Endothelial cell of umbilical vein (primary cell): Measurements from ENCODE around the gene C16orf78. TPM values are rescaled to one million over a fixed set of nuclear protein-coding genes. Genes with fewer than 3 reads are reported as not detected.

Experiments
- BruUV-seq: library from RNA; stranded (reverse); fragments of 400-500 nt; replicated peaks from 2 replicates; lab custom pipeline; 2021; lab: Mats Ljungman, UMichigan
- CTCF ChIA-PET: fragments of 300-600, 350-600 bp; sonication (Branson Sonifier 250); formaldehyde crosslinking; loops from one replicate; lab custom pipeline; 2021; ENCODE audit warnings: antibody characterized with exemption, inconsistent platforms; lab: Charles Lee
- POLR2A ChIA-PET: fragments of 300-600, 350-600 bp; sonication (Branson Sonifier 250); formaldehyde crosslinking; loops from one replicate; lab custom pipeline; 2021; ENCODE audit warnings: antibody characterized with exemption, inconsistent platforms; lab: Charles Lee
- DNase-seq: peaks from one replicate; pipeline ENCODE4 v3.0.0-alpha.2; 2011; ENCODE audit warnings: low read depth, low spot score
- FAIRE-seq: peaks from 2 replicates; lab custom pipeline; 2011; peaks lifted over from hg19 to GRCh38; lab: Jason Lieb, UNC
- H2AFZ ChIP-seq: 2 replicates; pipeline ENCODE4 v1.6.0; 2012; ENCODE audit warnings: low read depth, low read length, control low read depth, inconsistent platforms
- H3K27ac ChIP-seq: 2 replicates; pipeline ENCODE4 v1.5.1; 2011; ENCODE audit warnings: low read depth, mild to moderate bottlenecking, control low read depth, low read length, moderate library complexity; ENCODE audit not compliant: insufficient read depth
- H3K27me3 ChIP-seq, 2 experiments: 2 replicates each; pipeline versions ENCODE4 v1.6.0 to v1.6.1; 2011; ENCODE audit warnings: low read length in 2 of 2, mixed read lengths in 1 of 2; ENCODE audit not compliant: control insufficient read depth in 2 of 2, insufficient read depth in 2 of 2
- H3K36me3 ChIP-seq, 2 experiments: 2 replicates in 1 of 2; 3 replicates in 1 of 2; pipeline ENCODE4 v1.5.1; 2011; ENCODE audit warnings: low read length in 2 of 2, mild to moderate bottlenecking in 1 of 2, moderate library complexity in 1 of 2; ENCODE audit not compliant: control insufficient read depth in 2 of 2, insufficient read depth in 2 of 2; ENCODE audit errors: extremely low read depth in 1 of 2
- H3K4me1 ChIP-seq: 3 replicates; pipeline ENCODE4 v1.5.1; 2011; ENCODE audit warnings: mild to moderate bottlenecking, low read length; ENCODE audit not compliant: control insufficient read depth, insufficient read depth; ENCODE audit errors: extremely low read depth
- H3K4me2 ChIP-seq: 2 replicates; pipeline ENCODE4 v1.6.1; 2011; ENCODE audit warnings: low read length, control low read depth, mixed read lengths; ENCODE audit not compliant: insufficient read depth
- H3K4me3 ChIP-seq, 3 experiments: fragments of 200-600 bp in 1 of 3; sonication (generic), shearing (Covaris generic) in 1 of 3; replicated peaks in 1 of 3; 2 replicates each; pipeline ENCODE4 v1.5.1; 2011 to 2016; ENCODE audit warnings: control low read depth in 3 of 3, low read length in 3 of 3, mild to moderate bottlenecking in 2 of 3, inconsistent platforms in 1 of 3, low read depth in 1 of 3, moderate library complexity in 1 of 3; ENCODE audit not compliant: insufficient read depth in 1 of 3
- H3K79me2 ChIP-seq: 2 replicates; pipeline ENCODE4 v1.6.0; 2012; ENCODE audit warnings: low read length, inconsistent platforms; ENCODE audit not compliant: control insufficient read depth, insufficient read depth
- H3K9ac ChIP-seq: replicated peaks from 2 replicates; pipeline ENCODE3; 2011; ENCODE audit warnings: low read length, control low read depth; ENCODE audit not compliant: insufficient read depth; ENCODE audit errors: extremely low read depth
- H3K9me1 ChIP-seq: replicated peaks from 3 replicates; pipeline ENCODE4 v1.6.0; 2011; ENCODE audit warnings: mild to moderate bottlenecking, low read length; ENCODE audit not compliant: control insufficient read depth, insufficient read depth; ENCODE audit errors: extremely low read depth
- H3K9me3 ChIP-seq: replicated peaks from 2 replicates; pipeline ENCODE4 v1.5.1; 2012; ENCODE audit warnings: low read length, inconsistent platforms; ENCODE audit not compliant: control insufficient read depth, insufficient read depth
- H4K20me1 ChIP-seq: replicated peaks from 2 replicates; pipeline ENCODE3; 2011; ENCODE audit warnings: mild to moderate bottlenecking, low read length; ENCODE audit not compliant: control insufficient read depth, insufficient read depth; ENCODE audit errors: extremely low read depth
- EZH2 ChIP-seq: IDR thresholded peaks from 2 replicates; pipeline ENCODE4 v1.6.1; 2012; ENCODE audit warnings: borderline replicate concordance, low read depth, mild to moderate bottlenecking, moderate library complexity, low read length, inconsistent platforms; ENCODE audit not compliant: severe bottlenecking
- FOS ChIP-seq: IDR thresholded peaks from 2 replicates; pipeline ENCODE4 v1.6.1; 2011; ENCODE audit warnings: mild to moderate bottlenecking, low read length, moderate library complexity, borderline replicate concordance; ENCODE audit not compliant: insufficient read depth
- GATA2 ChIP-seq: IDR thresholded peaks from 2 replicates; pipeline ENCODE4 v1.7.0; 2011; ENCODE audit warnings: low read depth, mild to moderate bottlenecking, moderate library complexity, mixed read lengths, low read length; ENCODE audit not compliant: insufficient read length, insufficient read depth
- JUN ChIP-seq: IDR thresholded peaks from 2 replicates; pipeline ENCODE4 v1.6.1; 2011; ENCODE audit warnings: borderline replicate concordance, low read depth; ENCODE audit not compliant: insufficient read length, insufficient read depth
- MYC ChIP-seq: IDR thresholded peaks from one replicate; pipeline ENCODE4 v1.6.1; 2011; ENCODE audit warnings: mild to moderate bottlenecking, low read depth, low read length
- POLR2AphosphoS5 ChIP-seq: IDR thresholded peaks from 2 replicates; pipeline ENCODE4 v1.6.1; 2012; ENCODE audit warnings: low read depth, mild to moderate bottlenecking, control low read depth, low read length, moderate library complexity; ENCODE audit not compliant: insufficient read depth
- dilution Hi-C: fragments of 300-500 bp; cut with MboI; formaldehyde crosslinking; loops from one replicate; pipeline ENCODE4 v1.15.0; 2019; ENCODE audit warnings: low sequenced_read_pairs; ENCODE audit not compliant: extremely low pct_ligation_motif_present
- intact Hi-C: fragments of 100-400 bp; cut with micrococcal nuclease; formaldehyde crosslinking; loops from one replicate; pipeline ENCODE4 v1.10.0; 2022
- polyA plus RNA-seq, 4 experiments: library from polyadenylated mRNA; depleted of rRNA in 3 of 4; stranded (reverse) in 3 of 4; unstranded in 1 of 4; fragments of >200 nt; gene quantifications; 2 replicates each; pipeline versions ENCODE4 v1.2.1 to v1.2.3, GENCODE V29; 2011 to 2012; ENCODE audit warnings: missing spikeins in 1 of 4
- total RNA-seq: library from RNA; stranded (reverse); gene quantifications from 2 replicates; pipeline ENCODE4 v1.2.3, GENCODE V29; 2021
- TF ChIP-seq, protein P1 (sequence below): IDR thresholded peaks from 2 replicates; pipeline ENCODE4 v1.6.1; 2011; ENCODE audit not compliant: insufficient read depth, insufficient read length
- TF ChIP-seq, protein P2 (sequence below), 2 donors: IDR thresholded peaks; 1 replicate in 1 of 2; 2 replicates in 1 of 2; pipeline ENCODE4 v1.5.1; 2011; ENCODE audit warnings: low read length in 2 of 2, mild to moderate bottlenecking in 2 of 2, moderate library complexity in 2 of 2, control low read depth in 1 of 2, inconsistent platforms in 1 of 2, low read depth in 1 of 2; ENCODE audit not compliant: insufficient read depth in 1 of 2; ENCODE audit errors: extremely low read depth in 1 of 2

The C16orf78 gene
- total and polyA plus RNA-seq, 2 donors (not counting 3 experiments of a cell fraction or from before 2014, with no cell fraction given), result not detected

DNA sequence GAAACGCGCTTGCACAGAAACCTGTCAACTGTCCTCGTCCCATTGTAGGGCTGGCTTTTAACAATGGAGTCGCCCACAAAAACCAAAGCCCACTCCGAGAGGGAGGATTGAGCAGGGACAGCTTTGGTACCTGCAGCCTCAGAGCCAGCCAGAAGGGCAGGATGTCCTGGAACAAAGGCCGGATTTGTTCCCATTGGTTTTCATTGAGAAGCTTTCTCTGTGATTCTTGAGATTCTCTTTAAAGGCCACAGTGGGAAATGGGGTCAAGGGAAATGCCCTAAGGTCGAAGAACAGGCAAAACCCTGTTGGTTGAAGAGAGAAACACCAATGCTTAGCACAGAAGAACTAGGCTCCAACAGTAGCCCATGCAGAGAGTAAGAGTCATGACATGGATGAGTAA, 65.4 kb downstream of the C16orf78 start:
- Histone ChIP-seq H3K27me3 (no peaks in the 10 kb centered on the region), H4K20me1 (no peaks in the 10 kb centered on the region), H2AFZ (no peak overlapping the region), H3K27ac (no peak overlapping the region), H3K36me3 (no peaks in the 10 kb centered on the region), H3K4me3 (no peak overlapping the region), H3K4me1 (no peaks in the 10 kb centered on the region), H3K9me1 (no peaks in the 10 kb centered on the region), H3K79me2 (no peaks in the 10 kb centered on the region), H3K9me3 (no peaks in the 10 kb centered on the region), H3K4me2 (no peak overlapping the region), H3K9ac (no peak overlapping the region)
- no TSS peak for BruUV-seq
- CTCF ChIA-PET, result no interaction called here
- DNase-seq, result no peak
- no peak for FAIRE-seq
- POLR2A ChIA-PET, result no interaction called here
- intact Hi-C loops (no loop called here), dilution Hi-C loops (no loop called here)
- no peak for TF ChIP-seq MYC
- TF ChIP-seq GATA2, result no peak

DNA sequence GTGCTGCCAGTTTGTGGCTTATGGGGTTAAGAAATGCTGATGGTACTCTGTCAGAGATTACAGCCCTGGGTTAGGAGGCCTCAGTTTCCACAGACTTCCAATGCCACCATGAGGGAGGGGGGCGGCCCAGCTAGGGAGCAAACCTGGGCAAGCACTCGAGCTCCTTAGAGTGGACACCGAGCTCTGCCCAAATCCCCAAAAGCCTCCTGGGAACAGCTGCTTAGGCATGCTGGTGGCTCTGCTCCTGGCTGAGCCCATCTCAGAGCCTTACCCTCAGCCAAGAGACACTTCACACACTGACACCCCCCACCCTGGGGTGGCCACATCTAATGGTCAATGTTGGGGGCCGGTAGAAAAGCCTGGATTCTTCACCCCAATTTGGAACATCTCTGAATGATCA, 66.1 kb downstream of the C16orf78 start:
- dilution Hi-C loops (no loop called here), intact Hi-C loops (loop anchor here (5.0 kb wide), 2 partner anchors 53 to 418 kb away; partner anchors contain the start of gene ZNF423)
- FAIRE-seq (no peak), DNase-seq (no peak)
- no peaks in the 10 kb centered on the region for H3K9me1 ChIP-seq
- no peak overlapping the region for H3K9ac ChIP-seq
- no peak overlapping the region for H2AFZ ChIP-seq
- no peaks in the 10 kb centered on the region for H3K4me1 ChIP-seq
- H4K20me1 ChIP-seq, result no peaks in the 10 kb centered on the region
- BruUV-seq, result no TSS peak
- CTCF ChIA-PET, result no interaction called here
- no peaks in the 10 kb centered on the region for H3K36me3 ChIP-seq
- TF ChIP-seq JUN (no peak), FOS (no peak), GATA2 (no peak), POLR2AphosphoS5 (no peak), EZH2 (no peak)
- TF ChIP-seq, protein P1, sequence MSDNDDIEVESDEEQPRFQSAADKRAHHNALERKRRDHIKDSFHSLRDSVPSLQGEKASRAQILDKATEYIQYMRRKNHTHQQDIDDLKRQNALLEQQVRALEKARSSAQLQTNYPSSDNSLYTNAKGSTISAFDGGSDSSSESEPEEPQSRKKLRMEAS, result no peak
- TF ChIP-seq, protein P2, sequence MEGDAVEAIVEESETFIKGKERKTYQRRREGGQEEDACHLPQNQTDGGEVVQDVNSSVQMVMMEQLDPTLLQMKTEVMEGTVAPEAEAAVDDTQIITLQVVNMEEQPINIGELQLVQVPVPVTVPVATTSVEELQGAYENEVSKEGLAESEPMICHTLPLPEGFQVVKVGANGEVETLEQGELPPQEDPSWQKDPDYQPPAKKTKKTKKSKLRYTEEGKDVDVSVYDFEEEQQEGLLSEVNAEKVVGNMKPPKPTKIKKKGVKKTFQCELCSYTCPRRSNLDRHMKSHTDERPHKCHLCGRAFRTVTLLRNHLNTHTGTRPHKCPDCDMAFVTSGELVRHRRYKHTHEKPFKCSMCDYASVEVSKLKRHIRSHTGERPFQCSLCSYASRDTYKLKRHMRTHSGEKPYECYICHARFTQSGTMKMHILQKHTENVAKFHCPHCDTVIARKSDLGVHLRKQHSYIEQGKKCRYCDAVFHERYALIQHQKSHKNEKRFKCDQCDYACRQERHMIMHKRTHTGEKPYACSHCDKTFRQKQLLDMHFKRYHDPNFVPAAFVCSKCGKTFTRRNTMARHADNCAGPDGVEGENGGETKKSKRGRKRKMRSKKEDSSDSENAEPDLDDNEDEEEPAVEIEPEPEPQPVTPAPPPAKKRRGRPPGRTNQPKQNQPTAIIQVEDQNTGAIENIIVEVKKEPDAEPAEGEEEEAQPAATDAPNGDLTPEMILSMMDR (IDR thresholded peaks at IDR 0.05; ENCODE audit: extremely low read depth in 1 of 2, insufficient read depth in 1 of 2, low read depth in 1 of 2, low read length in 2 of 2), result no peak
- no peaks in the 10 kb centered on the region for H3K79me2 ChIP-seq
- no peak overlapping the region for H3K4me2 ChIP-seq
- H3K9me3 ChIP-seq, result no peaks in the 10 kb centered on the region
- no peak overlapping the region for H3K27ac ChIP-seq
- H3K27me3 ChIP-seq, result no peaks in the 10 kb centered on the region
- POLR2A ChIA-PET, result no interaction called here
- no peak overlapping the region for H3K4me3 ChIP-seq
